Measurements from ENCODE around the gene TRAPPC5.

Gene TRAPPC5

GRCh38 chr19:7729211-7729610 is 48.6 kb downstream of the TRAPPC5 start:
- TF ChIP-seq CTCF (IDR thresholded peaks at IDR 0.05): no peak

GRCh38 chr19:7729831-7730285 is 49.2 kb downstream of the TRAPPC5 start:
- no peak for TF ChIP-seq CTCF (IDR thresholded peaks at IDR 0.05)

GRCh38 chr19:7730286-7731217 is 49.9 kb downstream of the TRAPPC5 start:
- TF ChIP-seq CTCF (IDR thresholded peaks at IDR 0.05): no peak

- TF ChIP-seq CTCF (IDR thresholded peaks at IDR 0.05): no peak
Observed at GRCh38 chr19:7731218-7731595, 50.6 kb downstream of the TRAPPC5 start.

- no peak for TF ChIP-seq CTCF (IDR thresholded peaks at IDR 0.05)
Observed at GRCh38 chr19:7731615-7732014, 51.0 kb downstream of the TRAPPC5 start.

- no peak for TF ChIP-seq CTCF (IDR thresholded peaks at IDR 0.05)
Observed at GRCh38 chr19:7732045-7732444, 51.4 kb downstream of the TRAPPC5 start, which contains the start of gene CLEC4G. CLEC4G (minus strand) TSS chr19:7732110; CDS start chr19:7732102, 8 bp downstream.

GRCh38 chr19:7733376-7733775 is 52.7 kb downstream of the TRAPPC5 start:
- TF ChIP-seq CTCF (IDR thresholded peaks at IDR 0.05): no peak

All from LNCAP (cell line).